Esophagus squamous epithelium (tissue), 5 donors: ENCODE measurements around the gene ITGA11. TPM values are rescaled to one million over a fixed set of nuclear protein-coding genes. Genes with fewer than 3 reads are reported as not detected.

Experiments
- DNase-seq: peaks from one replicate; lab custom pipeline; 2025; lab: John Stamatoyannopoulos, UW
- H3K27ac ChIP-seq, 4 donors: fragments of 200-600 bp; sonication (generic); one replicate each; pipeline ENCODE4 v1.5.1; 2016 to 2019; ENCODE audit warnings: mild to moderate bottlenecking in 1 of 4
- H3K27me3 ChIP-seq, 4 donors: fragments of 200-600 bp; sonication (generic); 1 replicate in 3 of 4; 2 replicates in 1 of 4; pipeline versions ENCODE4 v1.5.1 to v1.6.0; 2017 to 2021; ENCODE audit warnings: antibody characterized with exemption in 1 of 4
- H3K36me3 ChIP-seq, 3 donors: fragments of 200-600 bp; sonication (generic); one replicate each; pipeline ENCODE4 v1.5.1; 2016 to 2019
- H3K4me1 ChIP-seq, 3 donors: fragments of 200-600 bp; sonication (generic); one replicate each; pipeline ENCODE4 v1.5.1; 2017 to 2019
- H3K4me3 ChIP-seq, 4 donors: fragments of 200-600 bp; sonication (generic); 1 replicate in 3 of 4; 2 replicates in 1 of 4; pipeline ENCODE4 v1.5.1; 2016 to 2019; ENCODE audit warnings: mild to moderate bottlenecking in 2 of 4, moderate library complexity in 1 of 4
- H3K9me3 ChIP-seq, 3 donors: fragments of 200-600 bp; sonication (generic); one replicate each; pipeline ENCODE4 v1.5.1; 2016 to 2019
- POLR2A ChIP-seq, 4 donors: fragments of 450-650 bp; IDR thresholded peaks; one replicate each; pipeline ENCODE4 v1.6.1; 2017; ENCODE audit warnings: antibody characterized with exemption in 4 of 4, mild to moderate bottlenecking in 4 of 4, moderate library complexity in 3 of 4
- WGBS, 2 donors: methylation state at CpG; one replicate each; pipeline ENCODE4 v1.1.5; 2018; 5-methylcytosine and 5-hydroxymethylcytosine counted together
- intact Hi-C: fragments of 100-400 bp; cut with DNase I; formaldehyde crosslinking; loops from one replicate; pipeline ENCODE4 v1.15.0; 2022
- total RNA-seq, 4 donors: library from RNA; depleted of rRNA; stranded (reverse); fragments of >200 nt; gene quantifications; one replicate each; pipeline ENCODE4 v1.1.0, GENCODE V29; 2016
- TF ChIP-seq, protein P1 (sequence below), 6 experiments: fragments of 450-650 bp in 4 of 6; fragments of 200-600 bp in 2 of 6; sonication (generic) in 2 of 6; IDR thresholded peaks; one replicate each; pipeline ENCODE4 v1.5.1; 2016 to 2019; ENCODE audit warnings: antibody characterized with exemption in 6 of 6, mild to moderate bottlenecking in 4 of 6, moderate library complexity in 4 of 6
- donor health status: DM: yes; HTN: yes; CAD: no.

ITGA11 gene
- total RNA-seq, 4 donors from 2014 or later, result 0.19 to 2.9 (median 0.81) TPM

DNA sequence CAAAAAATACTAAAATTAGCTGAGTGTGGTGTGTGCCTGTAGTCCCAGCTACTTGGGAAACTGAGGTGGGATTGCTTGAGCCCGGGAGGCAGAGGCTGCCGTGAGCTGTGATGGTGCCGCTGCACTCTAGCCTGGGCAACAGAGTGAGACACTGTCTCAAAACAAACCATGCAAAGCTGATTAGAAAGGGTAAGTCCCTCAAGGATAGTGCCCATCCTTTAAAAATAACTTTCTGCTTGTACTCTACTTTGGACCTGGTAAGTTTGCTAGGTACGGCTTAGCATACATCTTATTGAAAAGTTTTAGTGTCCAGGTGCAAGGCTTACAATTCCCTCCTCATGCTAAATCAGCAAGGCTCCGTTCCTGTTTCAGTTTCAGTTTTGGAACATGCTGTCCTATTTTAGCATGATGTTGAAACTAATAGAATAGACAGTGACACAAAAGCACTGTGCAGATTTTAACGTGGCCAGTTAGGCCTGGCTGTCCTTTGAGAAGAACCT is 133.0 kb downstream of the ITGA11 start:
- 13 to 22% methylated on average over 6 of the region's 6 CpGs for WGBS, 2 donors
- intact Hi-C loops, result no loop called here
- Histone ChIP-seq H3K27ac (peak overlapping the region; percentile 3 to 78 (median 40)), H3K4me1 (peaks cover 0 to 42% (median 15%) of the 10 kb centered on the region in 3 donors), H3K27me3 (no peaks in the 10 kb centered on the region), H3K36me3 (peaks cover 0 to 16% (median 0%) of the 10 kb centered on the region in 3 donors), H3K9me3 (no peaks in the 10 kb centered on the region), H3K4me3 (peak overlapping the region in 3 of 4 donors; percentile 15 to 58 (median 31))
- no peak for DNase-seq
- TF ChIP-seq, protein P1, sequence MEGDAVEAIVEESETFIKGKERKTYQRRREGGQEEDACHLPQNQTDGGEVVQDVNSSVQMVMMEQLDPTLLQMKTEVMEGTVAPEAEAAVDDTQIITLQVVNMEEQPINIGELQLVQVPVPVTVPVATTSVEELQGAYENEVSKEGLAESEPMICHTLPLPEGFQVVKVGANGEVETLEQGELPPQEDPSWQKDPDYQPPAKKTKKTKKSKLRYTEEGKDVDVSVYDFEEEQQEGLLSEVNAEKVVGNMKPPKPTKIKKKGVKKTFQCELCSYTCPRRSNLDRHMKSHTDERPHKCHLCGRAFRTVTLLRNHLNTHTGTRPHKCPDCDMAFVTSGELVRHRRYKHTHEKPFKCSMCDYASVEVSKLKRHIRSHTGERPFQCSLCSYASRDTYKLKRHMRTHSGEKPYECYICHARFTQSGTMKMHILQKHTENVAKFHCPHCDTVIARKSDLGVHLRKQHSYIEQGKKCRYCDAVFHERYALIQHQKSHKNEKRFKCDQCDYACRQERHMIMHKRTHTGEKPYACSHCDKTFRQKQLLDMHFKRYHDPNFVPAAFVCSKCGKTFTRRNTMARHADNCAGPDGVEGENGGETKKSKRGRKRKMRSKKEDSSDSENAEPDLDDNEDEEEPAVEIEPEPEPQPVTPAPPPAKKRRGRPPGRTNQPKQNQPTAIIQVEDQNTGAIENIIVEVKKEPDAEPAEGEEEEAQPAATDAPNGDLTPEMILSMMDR (IDR thresholded peaks at IDR 0.05), result no peak
- no peak for TF ChIP-seq POLR2A (IDR thresholded peaks at IDR 0.05)

DNA sequence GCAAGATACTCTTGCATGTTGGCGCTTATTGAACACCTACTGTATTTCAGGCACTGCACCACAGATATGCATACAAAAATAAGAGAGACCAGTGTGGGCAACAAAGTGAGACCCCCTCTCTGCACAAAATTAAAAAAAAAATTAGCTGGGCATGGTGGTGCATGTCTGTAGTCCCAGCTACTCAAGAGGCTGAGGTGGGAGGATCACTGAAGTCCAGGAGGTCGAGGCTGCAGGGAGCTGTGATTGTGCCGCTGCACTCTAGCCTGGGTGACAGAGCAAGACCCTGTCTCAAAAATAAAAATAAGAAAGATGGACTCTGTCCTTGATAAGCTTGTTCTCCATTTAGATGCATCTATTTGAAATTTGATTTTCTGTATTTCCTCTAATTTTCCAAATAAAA is 133.6 kb downstream of the ITGA11 start:
- Histone ChIP-seq H3K36me3 (peaks cover 0 to 22% (median 0%) of the 10 kb centered on the region in 3 donors), H3K9me3 (no peaks in the 10 kb centered on the region), H3K27ac (peak overlapping the region in 2 of 4 donors; percentile 11 to 68), H3K4me1 (peaks cover 0 to 43% (median 15%) of the 10 kb centered on the region in 3 donors), H3K4me3 (peak overlapping the region in 1 of 4 donors; percentile 31), H3K27me3 (no peaks in the 10 kb centered on the region)
- 83 to 89% methylated on average over 3 of the region's 3 CpGs for WGBS, 2 donors
- TF ChIP-seq, protein P1 (IDR thresholded peaks at IDR 0.05), result no peak
- no peak for TF ChIP-seq POLR2A (IDR thresholded peaks at IDR 0.05)
- intact Hi-C loops, result no loop called here
- DNase-seq, result no peak

DNA sequence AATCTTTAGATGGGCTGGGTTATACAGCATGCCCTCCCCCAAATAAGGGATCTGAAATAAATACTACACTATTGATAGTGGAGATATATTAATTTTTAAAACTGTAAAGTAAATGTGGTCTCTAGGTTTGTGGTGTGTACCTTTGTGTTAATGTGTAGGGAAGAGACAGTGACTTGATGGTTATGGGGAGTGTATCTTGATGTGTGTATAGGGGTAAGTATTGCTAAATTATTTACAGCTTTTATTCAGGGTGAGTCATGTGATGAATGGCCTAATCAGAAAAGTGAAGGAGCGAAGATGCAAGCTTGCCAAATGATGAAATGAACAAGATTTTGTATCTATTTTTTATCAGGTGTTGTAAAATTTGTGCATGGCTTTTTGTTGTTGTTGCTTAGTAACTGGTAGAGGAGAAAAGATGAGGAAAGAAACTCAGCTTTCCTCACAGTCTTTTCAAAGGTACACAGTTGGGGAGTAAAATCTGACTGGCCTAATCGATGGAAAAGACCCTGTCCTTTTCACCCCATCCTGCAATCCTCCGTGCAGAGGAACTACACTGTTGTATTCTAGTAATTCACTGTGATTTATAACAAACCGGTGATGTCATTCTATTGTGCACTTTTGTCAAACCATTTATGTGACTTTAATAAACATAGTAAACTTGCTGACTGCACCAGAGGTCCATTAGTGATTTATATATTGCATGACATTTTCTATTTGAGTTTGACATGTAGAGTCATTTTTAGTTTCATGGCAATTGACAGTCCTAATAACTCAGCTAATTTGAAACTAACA is 136.8 kb downstream of the ITGA11 start:
- intact Hi-C loops, result no loop called here
- Histone ChIP-seq H3K27me3 (no peaks in the 10 kb centered on the region), H3K4me1 (peaks cover 0 to 70% (median 21%) of the 10 kb centered on the region in 3 donors), H3K9me3 (no peaks in the 10 kb centered on the region), H3K4me3 (no peak overlapping the region), H3K27ac (no peak overlapping the region), H3K36me3 (peaks cover 0 to 53% (median 8%) of the 10 kb centered on the region in 3 donors)
- no peak for DNase-seq
- WGBS, 2 donors, result 60 to 64% methylated on average over 4 of the region's 4 CpGs
- TF ChIP-seq POLR2A (IDR thresholded peaks at IDR 0.05), result no peak
- TF ChIP-seq, protein P1 (IDR thresholded peaks at IDR 0.05), result no peak

DNA sequence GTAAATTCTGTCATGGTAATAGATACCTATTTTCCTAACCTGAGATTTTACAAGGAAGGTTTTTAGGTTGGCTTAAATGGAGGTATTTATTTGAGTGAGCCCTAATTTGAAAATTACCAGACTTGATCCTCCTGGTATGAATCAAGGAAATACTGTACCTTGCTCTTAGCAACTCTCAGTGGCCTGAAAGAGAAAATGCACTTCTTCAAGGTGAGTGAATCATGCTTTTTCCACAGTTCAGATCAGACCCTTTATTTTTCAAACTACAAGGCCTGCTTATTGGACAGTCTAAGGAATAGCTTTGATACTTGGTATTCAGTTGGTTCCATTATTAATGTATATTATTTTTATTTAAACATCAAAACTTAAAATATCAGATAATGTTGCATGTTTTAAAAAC is 139.0 kb downstream of the ITGA11 start:
- H3K27ac ChIP-seq, result no peak overlapping the region
- H3K36me3 ChIP-seq, result peaks cover 0 to 66% (median 8%) of the 10 kb centered on the region in 3 donors
- no peak overlapping the region for H3K4me3 ChIP-seq
- H3K9me3 ChIP-seq, result no peaks in the 10 kb centered on the region
- TF ChIP-seq, protein P1 (IDR thresholded peaks at IDR 0.05), result no peak
- TF ChIP-seq POLR2A (IDR thresholded peaks at IDR 0.05), result no peak
- DNase-seq, result no peak
- H3K4me1 ChIP-seq, result peaks cover 2 to 67% (median 14%) of the 10 kb centered on the region in 3 donors
- no peaks in the 10 kb centered on the region for H3K27me3 ChIP-seq
- intact Hi-C loops, result no loop called here

DNA sequence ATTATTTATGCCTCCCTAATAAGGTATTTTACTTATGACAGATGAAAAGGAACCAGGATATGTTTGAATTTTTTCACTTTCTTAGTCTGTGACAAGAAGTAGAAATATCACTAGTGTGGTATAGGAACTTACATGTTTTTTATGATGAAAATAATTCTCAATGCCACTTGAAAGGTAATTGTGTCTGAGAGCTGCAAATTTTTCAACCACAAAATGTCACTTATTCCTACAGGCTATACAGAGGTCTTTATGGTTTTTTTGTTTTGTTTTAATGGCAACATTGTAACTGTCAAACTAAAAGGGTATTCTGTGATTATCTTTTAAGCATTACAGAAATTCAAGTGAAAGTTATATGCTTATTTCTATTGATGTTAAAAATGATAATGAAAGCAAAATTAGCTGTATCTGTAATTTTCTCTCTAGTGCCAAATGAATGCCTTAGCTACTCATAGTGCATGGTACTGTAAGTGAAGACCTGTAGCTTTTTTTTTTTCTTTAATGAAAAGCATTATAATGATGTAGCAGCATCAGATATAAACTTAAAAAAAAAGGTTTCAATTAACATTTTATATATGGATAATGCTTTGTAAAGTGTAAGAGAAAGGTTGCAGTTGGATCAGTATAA is 139.7 kb downstream of the ITGA11 start:
- no peak overlapping the region for H3K27ac ChIP-seq
- TF ChIP-seq POLR2A (IDR thresholded peaks at IDR 0.05), result no peak
- TF ChIP-seq, protein P1 (IDR thresholded peaks at IDR 0.05), result no peak
- H3K36me3 ChIP-seq, result peaks cover 0 to 60% (median 8%) of the 10 kb centered on the region in 3 donors
- DNase-seq, result no peak
- no peaks in the 10 kb centered on the region for H3K27me3 ChIP-seq
- intact Hi-C loops, result no loop called here
- H3K9me3 ChIP-seq, result no peaks in the 10 kb centered on the region
- H3K4me1 ChIP-seq, result peaks cover 4 to 74% (median 20%) of the 10 kb centered on the region in 3 donors
- H3K4me3 ChIP-seq, result no peak overlapping the region
